ENCODE measurements around the gene NAPA.
"Not testable (repeated sequence)": the region's sequence is repeated elsewhere in the genome, so short reads cannot be mapped to it uniquely, and the experiment has no call there.

NAPA gene

GRCh38 chr19:47486220-47486619 is 28.6 kb downstream of the NAPA start:
- DNase-seq, ATAC-seq: not testable (repeated sequence)

- ATAC-seq (no peak), DNase-seq (no peak)
These were observed 29.7 kb downstream of the NAPA start for GRCh38 chr19:47485210-47485609.

- DNase-seq (peak; percentile 92), ATAC-seq (peak; percentile 85)
These were observed 30.8 kb downstream of the NAPA start, which contains the start of gene KPTN for GRCh38 chr19:47483800-47484690. TSS of gene KPTN (minus strand) at chr19:47484219. CDS start at chr19:47484160, 59 bp downstream.

- ATAC-seq (no peak), DNase-seq (no peak)
These were observed 31.7 kb downstream of the NAPA start for GRCh38 chr19:47483200-47483599.

GRCh38 chr19:47481460-47482052 is 33.3 kb downstream of the NAPA start:
- ATAC-seq (no peak), DNase-seq (no peak)

- ATAC-seq, result no peak
- DNase-seq, result no peak
These were observed 34.2 kb downstream of the NAPA start for GRCh38 chr19:47480658-47481057.

- DNase-seq (no peak), ATAC-seq (no peak)
These were observed 35.0 kb downstream of the NAPA start for GRCh38 chr19:47479701-47480503.

- DNase-seq (no peak), ATAC-seq (no peak)
These were observed 38.4 kb downstream of the NAPA start for GRCh38 chr19:47476438-47476972.

GRCh38 chr19:47475465-47475864 is 39.4 kb downstream of the NAPA start:
- ATAC-seq (no peak), DNase-seq (no peak)

- ATAC-seq (no peak), DNase-seq (no peak)
These were observed 41.5 kb downstream of the NAPA start for GRCh38 chr19:47473336-47473735.

GRCh38 chr19:47471733-47472457 is 43.0 kb downstream of the NAPA start, which contains the start of gene SLC8A2:
TSS of gene SLC8A2 (minus strand) at chr19:47471893. CDS start at chr19:47466403, 5,490 bp downstream.
- ATAC-seq, result no peak
- DNase-seq, result peak; percentile 49

- DNase-seq, result no peak
These were observed 43.5 kb downstream of the NAPA start for GRCh38 chr19:47471381-47471732.

GRCh38 chr19:47470447-47471195 is 44.2 kb downstream of the NAPA start:
- no peak for DNase-seq
- ATAC-seq, result no peak

More at GRCh38 chr19:47471381-47471732, 43.5 kb downstream of the NAPA start:
- ATAC-seq, result no peak

DNA sequence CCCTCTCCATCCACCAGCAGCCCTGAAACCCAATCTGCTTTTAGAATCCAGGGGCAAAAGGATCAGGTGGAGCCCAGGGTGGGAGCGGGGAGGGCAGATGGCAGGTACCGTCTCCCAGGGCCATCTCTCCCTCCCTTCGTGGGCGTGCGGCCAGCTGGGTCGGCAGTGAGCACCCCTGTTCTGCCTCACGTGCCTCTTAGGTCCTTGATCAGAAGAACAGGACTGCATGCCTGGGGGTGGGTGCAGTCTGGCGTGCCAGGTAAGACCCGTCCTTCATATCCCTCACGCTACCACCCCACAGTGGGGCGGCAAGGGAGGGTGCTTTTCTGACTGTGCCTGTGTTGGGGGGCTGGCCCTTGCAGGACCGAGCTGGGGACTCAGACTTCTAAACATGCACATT is 45.1 kb downstream of the NAPA start:
- no peak for DNase-seq
- no peak for ATAC-seq

DNA sequence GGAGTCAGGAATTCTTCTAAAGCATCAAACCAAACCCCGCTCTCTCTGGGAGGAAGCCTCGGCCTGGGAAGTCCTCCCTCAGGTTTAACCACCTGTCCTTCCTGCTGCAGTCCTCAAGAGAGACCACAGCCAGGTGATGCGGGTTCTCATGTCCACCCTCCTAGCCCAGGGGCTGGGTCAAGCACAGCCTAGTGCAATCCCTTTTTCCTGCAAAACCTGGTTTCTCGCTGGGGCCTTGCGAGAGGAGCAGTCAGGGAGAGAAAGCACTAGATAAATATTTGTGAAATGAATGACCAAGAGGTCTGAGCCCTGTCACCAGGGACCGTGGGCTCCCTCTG is 45.5 kb downstream of the NAPA start:
- no peak for ATAC-seq
- no peak for DNase-seq

- ATAC-seq (no peak), DNase-seq (no peak)
These were observed 46.9 kb downstream of the NAPA start for GRCh38 chr19:47467914-47468313.

DNA sequence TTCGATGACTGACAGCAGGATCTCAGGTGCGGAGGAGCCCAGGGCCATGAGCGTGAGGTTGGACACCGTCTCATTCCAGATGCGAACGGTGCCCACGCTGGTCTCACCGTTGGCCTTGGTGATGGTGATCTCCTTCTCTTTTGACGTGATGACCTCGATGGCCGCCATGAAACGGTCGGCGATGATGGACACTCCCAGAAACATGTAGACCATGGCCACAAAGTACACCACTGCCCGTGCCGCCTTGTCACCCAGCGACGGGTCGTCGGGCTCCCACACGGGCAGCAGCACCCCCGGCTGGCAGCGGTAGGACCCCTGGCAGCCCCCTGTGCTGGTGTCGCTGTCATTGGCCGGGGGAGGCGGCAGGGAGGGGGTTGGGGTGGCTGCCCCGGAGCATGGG is 48.9 kb downstream of the NAPA start:
- ATAC-seq, result no peak
- DNase-seq, result no peak

- DNase-seq (no peak), ATAC-seq (no peak)
These were observed 50.0 kb downstream of the NAPA start for GRCh38 chr19:47464675-47465419.

GRCh38 chr19:47461876-47462275 is 53.0 kb downstream of the NAPA start:
- DNase-seq (no peak), ATAC-seq (no peak)

- no peak for DNase-seq
- no peak for ATAC-seq
These were observed 55.4 kb downstream of the NAPA start for GRCh38 chr19:47459477-47459876.

All from stimulated activated naive CD8-positive, alpha-beta T cell treated with anti-CD3 and anti-CD28 coated beads, Interleukin-15, Interleukin-2, amounts not matched to agents 100 U/mL and 50 U/mL, for 24 hours (primary cell).